CD4-positive, alpha-beta T cell (primary cell): ENCODE measurements around the gene SAMSN1. TPM values are rescaled to one million over a fixed set of nuclear protein-coding genes. Genes with fewer than 3 reads are reported as not detected.

Source experiments
- ATAC-seq: fragments of 200-7000 bp; cut with Tn5 transposase; one replicate; pipeline ENCODE4 v1.10.0; 2022; ENCODE audit warnings: mild to moderate bottlenecking; ENCODE audit not compliant: poor library complexity
- CTCF ChIA-PET: fragments of 350-600 bp; sonication (Branson Sonifier 250); formaldehyde crosslinking; loops from one replicate; lab custom pipeline; 2021; ENCODE audit warnings: antibody characterized with exemption, inconsistent platforms; lab: Charles Lee
- POLR2A ChIA-PET: fragments of 350-600 bp; sonication (Branson Sonifier 250); formaldehyde crosslinking; loops from one replicate; lab custom pipeline; 2021; ENCODE audit warnings: antibody characterized with exemption, inconsistent platforms; lab: Charles Lee
- DNase-seq, 14 experiments: peaks; one replicate each; pipeline ENCODE4 v3.0.0-alpha.2; 2013 to 2020; ENCODE audit warnings: mixed read lengths in 2 of 14
- H3K27ac ChIP-seq, 2 donors: one replicate each; pipeline versions ENCODE4 v1.5.1 to v1.7.0; 2013; ENCODE audit warnings: low read length in 2 of 2, low read depth in 1 of 2, mild to moderate bottlenecking in 1 of 2
- H3K27me3 ChIP-seq, 2 experiments: 1 replicate in 1 of 2; 2 replicates in 1 of 2; pipeline versions ENCODE4 v1.6.1 to v1.7.0; 2013; ENCODE audit warnings: low read length in 2 of 2, control low read depth in 1 of 2, mild to moderate bottlenecking in 1 of 2, moderate library complexity in 1 of 2; ENCODE audit not compliant: insufficient read depth in 2 of 2, control insufficient read depth in 1 of 2
- H3K36me3 ChIP-seq: one replicate; pipeline ENCODE4 v1.6.1; 2013; ENCODE audit warnings: low read length, control low read depth; ENCODE audit not compliant: insufficient read depth
- H3K4me1 ChIP-seq: one replicate; pipeline ENCODE4 v1.6.1; 2013; ENCODE audit warnings: low read length, control low read depth; ENCODE audit not compliant: insufficient read depth
- H3K4me3 ChIP-seq: one replicate; pipeline ENCODE4 v1.5.1; 2013; ENCODE audit warnings: mild to moderate bottlenecking, low read length, moderate library complexity
- H3K9me3 ChIP-seq, 2 experiments: 1 replicate in 1 of 2; 2 replicates in 1 of 2; pipeline versions ENCODE4 v1.6.1 to v1.7.0; 2013; ENCODE audit warnings: low read length in 2 of 2, mild to moderate bottlenecking in 2 of 2, control low read depth in 1 of 2, moderate library complexity in 1 of 2; ENCODE audit not compliant: control insufficient read depth in 1 of 2, insufficient read depth in 1 of 2
- H3K27ac Mint-ChIP-seq: one replicate; pipeline ENCODE4 v1.8.0; 2020; ENCODE audit warnings: mixed read lengths
- H3K27me3 Mint-ChIP-seq: one replicate; pipeline ENCODE4 v1.8.0; 2021; ENCODE audit warnings: mixed read lengths
- H3K36me3 Mint-ChIP-seq: one replicate; pipeline ENCODE4 v1.8.0; 2021; ENCODE audit warnings: low read depth, mixed read lengths
- H3K4me1 Mint-ChIP-seq: one replicate; pipeline ENCODE4 v1.8.0; 2021; ENCODE audit warnings: low read depth, mixed read lengths
- H3K4me3 Mint-ChIP-seq: one replicate; pipeline ENCODE4 v1.8.0; 2020; ENCODE audit warnings: mild to moderate bottlenecking, mixed read lengths
- H3K9me3 Mint-ChIP-seq: one replicate; pipeline ENCODE4 v1.8.0; 2020; ENCODE audit warnings: mixed read lengths
- intact Hi-C, 2 experiments: fragments of 100-400 bp; cut with DNase I in 1 of 2; cut with micrococcal nuclease in 1 of 2; formaldehyde crosslinking; loops; one replicate each; pipeline versions ENCODE4 v1.15.1 to v1.9.0; 2023 to 2025; cut with DNase I, micrococcal nuclease
- total RNA-seq, 174 experiments: library from RNA in 2 of 174; stranded (reverse) in 2 of 174; gene quantifications; one replicate each; pipeline ENCODE4 v1.2.3 and lab custom pipeline; 2021 to 2026
- TF ChIP-seq, protein P1 (sequence below): fragments of 200-600 bp; IDR thresholded peaks from one replicate; pipeline ENCODE4 v1.8.0; 2022; ENCODE audit warnings: antibody characterized with exemption, mild to moderate bottlenecking

SAMSN1 gene
- total RNA-seq, 2 experiments from 2014 or later: 51.2 to 51.3 TPM

DNA sequence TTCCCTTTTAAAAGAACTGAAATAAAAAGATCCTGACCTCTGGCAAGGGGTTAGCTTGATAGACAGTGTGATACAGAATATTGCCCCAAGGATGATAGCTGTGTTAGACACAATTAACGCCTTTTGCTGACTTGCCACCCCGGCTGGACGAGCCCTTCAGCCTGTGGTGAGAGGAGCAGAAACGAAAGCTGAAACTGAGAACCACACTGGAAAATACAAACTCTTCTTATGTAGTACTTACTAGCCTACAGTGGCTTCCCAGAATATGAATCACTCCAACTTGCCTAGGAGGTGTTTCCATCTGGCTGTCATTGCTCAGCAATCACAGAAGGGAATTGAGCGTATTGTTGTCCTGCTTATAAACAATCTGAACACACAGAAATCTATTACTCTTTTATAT is 22.9 kb downstream of the SAMSN1 start:
- Mint-ChIP-seq H3K27me3 (no peaks in the 10 kb centered on the region), H3K4me1 (peaks cover 79% of the 10 kb centered on the region), H3K27ac (peak overlapping the region; percentile 35), H3K9me3 (no peaks in the 10 kb centered on the region), H3K36me3 (peaks cover 36% of the 10 kb centered on the region), H3K4me3 (peak overlapping the region; percentile 75)
- peak overlapping the region; percentile 17 for H3K4me3 ChIP-seq
- TF ChIP-seq, protein P1, sequence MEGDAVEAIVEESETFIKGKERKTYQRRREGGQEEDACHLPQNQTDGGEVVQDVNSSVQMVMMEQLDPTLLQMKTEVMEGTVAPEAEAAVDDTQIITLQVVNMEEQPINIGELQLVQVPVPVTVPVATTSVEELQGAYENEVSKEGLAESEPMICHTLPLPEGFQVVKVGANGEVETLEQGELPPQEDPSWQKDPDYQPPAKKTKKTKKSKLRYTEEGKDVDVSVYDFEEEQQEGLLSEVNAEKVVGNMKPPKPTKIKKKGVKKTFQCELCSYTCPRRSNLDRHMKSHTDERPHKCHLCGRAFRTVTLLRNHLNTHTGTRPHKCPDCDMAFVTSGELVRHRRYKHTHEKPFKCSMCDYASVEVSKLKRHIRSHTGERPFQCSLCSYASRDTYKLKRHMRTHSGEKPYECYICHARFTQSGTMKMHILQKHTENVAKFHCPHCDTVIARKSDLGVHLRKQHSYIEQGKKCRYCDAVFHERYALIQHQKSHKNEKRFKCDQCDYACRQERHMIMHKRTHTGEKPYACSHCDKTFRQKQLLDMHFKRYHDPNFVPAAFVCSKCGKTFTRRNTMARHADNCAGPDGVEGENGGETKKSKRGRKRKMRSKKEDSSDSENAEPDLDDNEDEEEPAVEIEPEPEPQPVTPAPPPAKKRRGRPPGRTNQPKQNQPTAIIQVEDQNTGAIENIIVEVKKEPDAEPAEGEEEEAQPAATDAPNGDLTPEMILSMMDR: no peak
- ChIA-PET POLR2A (interaction anchor here (0.6 to 0.9 kb wide), 2 partner anchors 14 to 1786 kb away, joined by 3 to 4 read pairs; no protein-coding TSS in a partner anchor), CTCF (interaction anchor here (0.7 kb wide), 1 partner anchor 30 kb away, joined by 3 read pairs; no protein-coding TSS in a partner anchor)
- H3K27me3 ChIP-seq: no peaks in the 10 kb centered on the region
- peaks cover 16% of the 10 kb centered on the region for H3K36me3 ChIP-seq
- H3K4me1 ChIP-seq: peaks cover 25% of the 10 kb centered on the region
- ATAC-seq (peak; percentile 57), DNase-seq (peak in 4 of 14 experiments; percentile 7 to 59 (median 50))
- H3K27ac ChIP-seq: no peak overlapping the region
- no peaks in the 10 kb centered on the region for H3K9me3 ChIP-seq
- intact Hi-C loops: loop anchor here in 1 of 2 experiments (10.0 kb wide), 1 partner anchor 212 kb away; no protein-coding TSS in a partner anchor

DNA sequence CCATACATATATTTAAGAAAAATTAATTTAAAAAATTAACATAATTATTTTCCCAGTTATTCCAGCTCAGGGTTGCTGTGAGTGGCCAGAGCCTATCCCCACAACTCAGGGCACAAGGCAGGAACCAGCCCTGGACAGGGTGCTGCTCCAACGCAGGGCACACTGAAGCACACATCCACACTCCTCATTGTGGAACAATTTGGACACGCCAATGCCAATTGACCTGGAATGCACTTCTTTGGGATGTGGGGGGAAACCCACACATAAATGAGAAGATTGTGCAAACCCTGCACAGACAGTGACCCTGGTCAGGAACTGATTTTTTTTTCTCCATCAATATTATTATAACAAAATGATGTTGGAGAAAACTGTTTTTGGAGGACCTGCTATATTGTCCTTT is 23.4 kb downstream of the SAMSN1 start:
- H3K27ac Mint-ChIP-seq: peak overlapping the region; percentile 35
- H3K27me3 Mint-ChIP-seq: no peaks in the 10 kb centered on the region
- ATAC-seq (no peak), DNase-seq (no peak)
- CTCF ChIA-PET: interaction anchor here (0.7 to 1.4 kb wide), 2 partner anchors 30 to 215 kb away, joined by 3 read pairs; no protein-coding TSS in a partner anchor
- Histone ChIP-seq H3K9me3 (no peaks in the 10 kb centered on the region), H3K4me3 (peak overlapping the region; percentile 17), H3K27ac (no peak overlapping the region), H3K4me1 (peaks cover 23% of the 10 kb centered on the region), H3K36me3 (peaks cover 19% of the 10 kb centered on the region), H3K27me3 (no peaks in the 10 kb centered on the region)
- H3K36me3 Mint-ChIP-seq: peaks cover 41% of the 10 kb centered on the region
- H3K4me1 Mint-ChIP-seq: peaks cover 77% of the 10 kb centered on the region
- H3K9me3 Mint-ChIP-seq: no peaks in the 10 kb centered on the region
- intact Hi-C loops: loop anchor here in 1 of 2 experiments (10.0 kb wide), 1 partner anchor 212 kb away; no protein-coding TSS in a partner anchor
- H3K4me3 Mint-ChIP-seq: no peak overlapping the region
- TF ChIP-seq, protein P1: no peak
- POLR2A ChIA-PET: interaction anchor here (0.6 to 0.9 kb wide), 2 partner anchors 14 to 1787 kb away, joined by 3 to 4 read pairs; no protein-coding TSS in a partner anchor

DNA sequence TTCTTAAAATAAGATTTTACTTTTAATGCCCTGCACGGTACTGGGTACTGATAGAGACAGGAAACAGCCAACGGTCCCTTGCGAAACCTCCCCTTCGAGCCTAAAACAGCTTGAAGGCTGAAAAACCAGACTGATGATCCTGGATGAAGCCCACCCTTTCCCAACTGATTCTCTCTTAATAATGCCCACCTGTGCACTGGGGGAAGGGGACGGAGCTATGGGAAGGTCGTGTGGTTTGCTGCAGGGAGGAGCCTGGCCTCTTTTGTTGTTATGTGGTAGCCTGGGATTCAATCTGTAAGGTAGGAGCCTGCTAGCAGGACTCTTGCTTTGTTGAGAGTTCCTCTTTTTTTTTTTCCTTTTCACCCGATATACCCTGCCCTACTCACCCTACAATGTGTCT is 25.6 kb downstream of the SAMSN1 start:
- no peaks in the 10 kb centered on the region for H3K9me3 Mint-ChIP-seq
- POLR2A ChIA-PET: interaction anchor here (0.6 to 1.6 kb wide), 3 partner anchors 15 to 182 kb away, joined by 3 to 6 read pairs (median 4); no protein-coding TSS in a partner anchor
- Histone ChIP-seq H3K4me3 (no peak overlapping the region), H3K27me3 (no peaks in the 10 kb centered on the region), H3K27ac (no peak overlapping the region), H3K9me3 (peaks cover 0 to 3% of the 10 kb centered on the region in 2 experiments), H3K36me3 (peaks cover 34% of the 10 kb centered on the region), H3K4me1 (peaks cover 17% of the 10 kb centered on the region)
- no peak for ATAC-seq
- DNase-seq: peak in 1 of 14 experiments; percentile 30
- intact Hi-C loops: loop anchor here in 1 of 2 experiments (10.0 kb wide), 1 partner anchor 214 kb away; no protein-coding TSS in a partner anchor
- H3K4me1 Mint-ChIP-seq: peaks cover 57% of the 10 kb centered on the region
- H3K27me3 Mint-ChIP-seq: no peaks in the 10 kb centered on the region
- H3K27ac Mint-ChIP-seq: peak overlapping the region; percentile 46
- TF ChIP-seq, protein P1: no peak
- H3K36me3 Mint-ChIP-seq: peaks cover 63% of the 10 kb centered on the region
- H3K4me3 Mint-ChIP-seq: peak overlapping the region; percentile 56
- CTCF ChIA-PET: interaction anchor here (0.8 to 1.5 kb wide), 2 partner anchors 11 to 206 kb away, joined by 3 read pairs; no protein-coding TSS in a partner anchor
